Osteoblast (primary cell): Measurements from ENCODE around the gene F13A1. TPM values are rescaled to one million over a fixed set of nuclear protein-coding genes. Genes with fewer than 3 reads are reported as not detected.

ENCODE experiments used
- DNase-seq: peaks from one replicate; pipeline ENCODE4 v3.0.0; 2011; ENCODE audit warnings: low spot score, mixed read lengths; ENCODE audit not compliant: insufficient read length; ENCODE audit errors: missing footprints
- H2AFZ ChIP-seq: 2 replicates; pipeline ENCODE4 v1.6.0; 2011; ENCODE audit warnings: mild to moderate bottlenecking, low read length
- H3K27ac ChIP-seq: 2 replicates; pipeline ENCODE4 v1.5.1; 2011; ENCODE audit warnings: mild to moderate bottlenecking, low read depth, low read length, moderate library complexity
- H3K27me3 ChIP-seq: 2 replicates; pipeline ENCODE4 v1.6.0; 2012; ENCODE audit warnings: mild to moderate bottlenecking, control low read depth, inconsistent platforms, low read length, moderate library complexity; ENCODE audit not compliant: insufficient read depth
- H3K36me3 ChIP-seq: 2 replicates; pipeline ENCODE4 v1.5.1; 2011; ENCODE audit warnings: mild to moderate bottlenecking, low read length, control low read depth, moderate library complexity; ENCODE audit not compliant: insufficient read depth
- H3K4me1 ChIP-seq: 2 replicates; pipeline ENCODE4 v1.5.1; 2011; ENCODE audit warnings: mild to moderate bottlenecking, low read length, control low read depth, moderate library complexity; ENCODE audit not compliant: insufficient read depth
- H3K4me2 ChIP-seq: 2 replicates; pipeline ENCODE4 v1.6.0; 2011; ENCODE audit warnings: mild to moderate bottlenecking, low read length; ENCODE audit not compliant: insufficient read depth
- H3K4me3 ChIP-seq: fragments of 200-600 bp; sonication (generic); 3 replicates; pipeline ENCODE4 v1.5.1; 2012; ENCODE audit warnings: mild to moderate bottlenecking, low read length, inconsistent platforms; ENCODE audit not compliant: insufficient read depth
- H3K79me2 ChIP-seq: 2 replicates; pipeline ENCODE4 v1.6.0; 2012; ENCODE audit warnings: mild to moderate bottlenecking, low read length, control low read depth, inconsistent platforms; ENCODE audit not compliant: insufficient read depth
- H3K9me3 ChIP-seq: 2 replicates; pipeline ENCODE4 v1.5.1; 2011; ENCODE audit warnings: low read depth, low read length, control low read depth
- H4K20me1 ChIP-seq: 2 replicates; pipeline ENCODE4 v1.6.0; 2012; ENCODE audit warnings: mild to moderate bottlenecking, low read length, control low read depth; ENCODE audit not compliant: insufficient read depth
- total RNA-seq: library from RNA; depleted of rRNA; stranded (reverse); fragments of >200 nt; gene quantifications from 2 replicates; pipeline ENCODE4 v1.2.3, GENCODE V29; 2012
- TF ChIP-seq, protein P1 (sequence below): IDR thresholded peaks from 2 replicates; pipeline ENCODE4 v1.5.1; 2011; ENCODE audit warnings: mild to moderate bottlenecking, low read depth, low read length, moderate library complexity; ENCODE audit errors: extremely low read depth

Gene F13A1
- total RNA-seq, 1 donor: under 0.01 TPM

DNA sequence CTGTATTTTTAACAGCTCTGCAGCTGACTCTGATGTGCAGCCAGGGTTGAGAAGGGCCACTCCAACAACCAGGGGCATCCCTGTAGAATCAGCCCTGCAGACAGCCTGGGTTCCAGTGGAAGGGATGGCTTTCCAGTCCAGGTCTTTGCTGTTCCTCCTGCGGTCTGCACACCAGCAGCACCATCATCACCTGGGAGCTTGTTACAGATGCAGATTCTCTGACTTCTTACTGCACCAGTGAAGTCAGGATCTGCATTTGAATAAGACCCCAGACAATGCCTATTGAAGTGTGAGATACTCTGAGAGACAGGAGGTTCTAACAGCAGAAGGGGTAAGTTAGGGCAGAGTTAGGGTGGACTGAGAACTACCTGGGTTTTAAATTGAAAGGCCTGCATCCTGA is 151.3 kb downstream of the F13A1 start:
- no peak overlapping the region for H3K27ac ChIP-seq
- no peaks in the 10 kb centered on the region for H3K9me3 ChIP-seq
- H3K27me3 ChIP-seq: no peaks in the 10 kb centered on the region
- no peaks in the 10 kb centered on the region for H3K79me2 ChIP-seq
- H3K36me3 ChIP-seq: no peaks in the 10 kb centered on the region
- no peak overlapping the region for H3K4me2 ChIP-seq
- H3K4me1 ChIP-seq: no peaks in the 10 kb centered on the region
- no peaks in the 10 kb centered on the region for H4K20me1 ChIP-seq
- DNase-seq: no peak
- no peak overlapping the region for H3K4me3 ChIP-seq
- H2AFZ ChIP-seq: no peak overlapping the region
- TF ChIP-seq, protein P1, sequence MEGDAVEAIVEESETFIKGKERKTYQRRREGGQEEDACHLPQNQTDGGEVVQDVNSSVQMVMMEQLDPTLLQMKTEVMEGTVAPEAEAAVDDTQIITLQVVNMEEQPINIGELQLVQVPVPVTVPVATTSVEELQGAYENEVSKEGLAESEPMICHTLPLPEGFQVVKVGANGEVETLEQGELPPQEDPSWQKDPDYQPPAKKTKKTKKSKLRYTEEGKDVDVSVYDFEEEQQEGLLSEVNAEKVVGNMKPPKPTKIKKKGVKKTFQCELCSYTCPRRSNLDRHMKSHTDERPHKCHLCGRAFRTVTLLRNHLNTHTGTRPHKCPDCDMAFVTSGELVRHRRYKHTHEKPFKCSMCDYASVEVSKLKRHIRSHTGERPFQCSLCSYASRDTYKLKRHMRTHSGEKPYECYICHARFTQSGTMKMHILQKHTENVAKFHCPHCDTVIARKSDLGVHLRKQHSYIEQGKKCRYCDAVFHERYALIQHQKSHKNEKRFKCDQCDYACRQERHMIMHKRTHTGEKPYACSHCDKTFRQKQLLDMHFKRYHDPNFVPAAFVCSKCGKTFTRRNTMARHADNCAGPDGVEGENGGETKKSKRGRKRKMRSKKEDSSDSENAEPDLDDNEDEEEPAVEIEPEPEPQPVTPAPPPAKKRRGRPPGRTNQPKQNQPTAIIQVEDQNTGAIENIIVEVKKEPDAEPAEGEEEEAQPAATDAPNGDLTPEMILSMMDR: no peak

DNA sequence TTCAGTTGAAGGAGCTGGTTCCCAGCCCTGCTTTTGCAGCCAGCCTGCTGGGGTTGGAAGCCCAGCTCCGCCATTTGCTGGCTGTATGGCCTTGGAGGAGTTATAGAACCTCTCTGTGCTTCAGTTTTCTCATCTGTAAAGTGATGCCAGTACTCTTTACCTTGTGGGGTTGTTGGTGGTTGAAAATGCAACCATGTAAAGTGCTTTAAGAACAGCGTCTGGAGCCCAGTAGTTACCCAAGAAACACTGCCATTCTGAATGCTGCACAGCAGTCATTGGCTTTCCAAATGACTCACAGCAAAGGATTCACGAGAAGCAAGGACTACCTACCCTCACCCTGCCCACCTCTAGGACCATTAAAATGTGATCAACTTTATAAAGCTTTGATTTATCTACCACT is 154.4 kb downstream of the F13A1 start:
- H3K27ac ChIP-seq: no peak overlapping the region
- no peaks in the 10 kb centered on the region for H3K9me3 ChIP-seq
- H3K27me3 ChIP-seq: no peaks in the 10 kb centered on the region

DNA sequence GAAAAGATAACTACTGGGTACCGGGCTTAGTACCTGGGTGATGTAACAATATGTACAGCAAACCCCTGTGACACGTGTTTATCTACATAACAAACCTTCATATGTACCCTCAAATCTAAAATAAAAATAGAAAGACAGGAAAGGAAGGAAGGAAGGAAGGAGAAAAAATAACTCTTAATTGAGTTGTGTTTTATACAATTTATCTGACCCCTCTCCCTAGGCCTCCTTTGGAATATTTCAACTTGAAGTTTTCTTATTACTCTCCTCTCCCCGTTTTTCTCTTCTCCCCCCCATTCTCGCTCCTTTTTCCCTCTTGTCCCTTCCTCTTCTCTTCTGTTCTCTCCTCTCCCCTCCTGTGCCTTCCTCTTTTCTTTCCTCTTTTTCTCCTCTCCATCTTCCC is 156.1 kb downstream of the F13A1 start:
- H3K36me3 ChIP-seq: no peaks in the 10 kb centered on the region
- no peak overlapping the region for H3K27ac ChIP-seq
- no peaks in the 10 kb centered on the region for H3K9me3 ChIP-seq
- no peaks in the 10 kb centered on the region for H3K79me2 ChIP-seq
- no peaks in the 10 kb centered on the region for H4K20me1 ChIP-seq
- no peaks in the 10 kb centered on the region for H3K4me1 ChIP-seq
- TF ChIP-seq, protein P1: no peak
- H3K4me2 ChIP-seq: no peak overlapping the region
- no peak overlapping the region for H3K4me3 ChIP-seq
- H3K27me3 ChIP-seq: no peaks in the 10 kb centered on the region
- H2AFZ ChIP-seq: no peak overlapping the region
- no peak for DNase-seq

More for the DNA sequence above, 154.4 kb downstream of the F13A1 start:
- no peak overlapping the region for H3K4me2 ChIP-seq
- H3K79me2 ChIP-seq: no peaks in the 10 kb centered on the region
- TF ChIP-seq, protein P1: no peak
- H4K20me1 ChIP-seq: no peaks in the 10 kb centered on the region
- H2AFZ ChIP-seq: no peak overlapping the region
- no peak overlapping the region for H3K4me3 ChIP-seq
- H3K36me3 ChIP-seq: no peaks in the 10 kb centered on the region
- H3K4me1 ChIP-seq: no peaks in the 10 kb centered on the region
- no peak for DNase-seq

DNA sequence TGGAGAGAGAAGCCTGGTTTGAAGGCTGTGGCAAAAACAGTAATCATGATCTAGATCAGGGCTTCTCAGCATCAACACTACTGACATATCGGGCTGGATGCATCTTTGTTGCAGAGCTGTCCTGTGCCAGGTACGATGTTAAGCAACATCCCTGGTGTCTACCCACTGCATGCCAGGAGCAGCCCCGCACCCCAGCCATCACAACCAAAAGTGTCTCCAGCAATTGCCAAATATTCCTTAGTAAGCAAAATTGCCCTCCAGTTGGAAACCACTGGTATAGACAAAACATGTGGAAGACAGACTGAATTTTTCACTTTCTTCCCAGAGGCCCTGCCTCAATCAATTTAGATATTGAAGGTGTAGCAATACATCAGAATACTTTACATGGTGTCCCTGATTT is 166.1 kb downstream of the F13A1 start:
- no peak overlapping the region for H3K4me2 ChIP-seq
- no peak for DNase-seq
- TF ChIP-seq, protein P1: no peak

More for the DNA sequence above, 166.1 kb downstream of the F13A1 start:
- no peaks in the 10 kb centered on the region for H3K9me3 ChIP-seq
- no peak overlapping the region for H2AFZ ChIP-seq
- H3K4me1 ChIP-seq: no peaks in the 10 kb centered on the region
- no peaks in the 10 kb centered on the region for H3K79me2 ChIP-seq
- no peak overlapping the region for H3K27ac ChIP-seq
- H4K20me1 ChIP-seq: no peaks in the 10 kb centered on the region
- H3K4me3 ChIP-seq: no peak overlapping the region
- no peaks in the 10 kb centered on the region for H3K27me3 ChIP-seq
- no peaks in the 10 kb centered on the region for H3K36me3 ChIP-seq
